GM12864 (cell line): Measurements from ENCODE around the gene DLGAP1.

ENCODE experiments used
- DNase-seq: peaks from one replicate; pipeline ENCODE4 v3.0.0-alpha.2; 2011; ENCODE audit warnings: low read depth
- H3K4me3 ChIP-seq: 2 replicates; pipeline ENCODE4 v1.5.1; 2011; ENCODE audit warnings: mild to moderate bottlenecking, low read depth, low read length, control low read depth
- TF ChIP-seq, protein P1 (sequence below): IDR thresholded peaks from 2 replicates; pipeline ENCODE4 v1.5.1; 2011; ENCODE audit warnings: low read depth, mild to moderate bottlenecking, moderate library complexity, low read length, control low read depth, inconsistent platforms; ENCODE audit errors: missing control alignments

DLGAP1 gene

DNA sequence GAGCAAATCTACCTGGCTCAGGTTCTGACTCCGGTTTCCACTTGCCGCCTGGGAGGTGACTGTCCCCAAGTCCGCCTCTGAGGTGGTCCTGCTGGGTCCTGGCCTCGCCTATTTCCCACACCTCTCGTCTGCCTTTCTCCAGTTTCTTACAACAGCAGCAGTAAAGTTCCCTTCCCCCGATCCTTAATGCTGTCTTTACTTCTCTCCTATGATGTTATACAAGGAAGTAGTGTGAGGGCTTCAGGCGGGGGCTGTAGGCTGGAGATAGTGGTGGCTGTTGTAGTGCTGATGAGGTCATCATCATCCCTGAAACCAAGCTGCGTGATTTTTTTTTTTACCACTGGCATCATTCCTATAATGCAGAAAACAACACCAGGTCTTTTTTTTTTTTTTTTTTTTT, 986.3 kb downstream of the DLGAP1 start:
- DNase-seq = no peak
- no peak overlapping the region for H3K4me3 ChIP-seq
- TF ChIP-seq, protein P1, sequence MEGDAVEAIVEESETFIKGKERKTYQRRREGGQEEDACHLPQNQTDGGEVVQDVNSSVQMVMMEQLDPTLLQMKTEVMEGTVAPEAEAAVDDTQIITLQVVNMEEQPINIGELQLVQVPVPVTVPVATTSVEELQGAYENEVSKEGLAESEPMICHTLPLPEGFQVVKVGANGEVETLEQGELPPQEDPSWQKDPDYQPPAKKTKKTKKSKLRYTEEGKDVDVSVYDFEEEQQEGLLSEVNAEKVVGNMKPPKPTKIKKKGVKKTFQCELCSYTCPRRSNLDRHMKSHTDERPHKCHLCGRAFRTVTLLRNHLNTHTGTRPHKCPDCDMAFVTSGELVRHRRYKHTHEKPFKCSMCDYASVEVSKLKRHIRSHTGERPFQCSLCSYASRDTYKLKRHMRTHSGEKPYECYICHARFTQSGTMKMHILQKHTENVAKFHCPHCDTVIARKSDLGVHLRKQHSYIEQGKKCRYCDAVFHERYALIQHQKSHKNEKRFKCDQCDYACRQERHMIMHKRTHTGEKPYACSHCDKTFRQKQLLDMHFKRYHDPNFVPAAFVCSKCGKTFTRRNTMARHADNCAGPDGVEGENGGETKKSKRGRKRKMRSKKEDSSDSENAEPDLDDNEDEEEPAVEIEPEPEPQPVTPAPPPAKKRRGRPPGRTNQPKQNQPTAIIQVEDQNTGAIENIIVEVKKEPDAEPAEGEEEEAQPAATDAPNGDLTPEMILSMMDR = no peak

DNA sequence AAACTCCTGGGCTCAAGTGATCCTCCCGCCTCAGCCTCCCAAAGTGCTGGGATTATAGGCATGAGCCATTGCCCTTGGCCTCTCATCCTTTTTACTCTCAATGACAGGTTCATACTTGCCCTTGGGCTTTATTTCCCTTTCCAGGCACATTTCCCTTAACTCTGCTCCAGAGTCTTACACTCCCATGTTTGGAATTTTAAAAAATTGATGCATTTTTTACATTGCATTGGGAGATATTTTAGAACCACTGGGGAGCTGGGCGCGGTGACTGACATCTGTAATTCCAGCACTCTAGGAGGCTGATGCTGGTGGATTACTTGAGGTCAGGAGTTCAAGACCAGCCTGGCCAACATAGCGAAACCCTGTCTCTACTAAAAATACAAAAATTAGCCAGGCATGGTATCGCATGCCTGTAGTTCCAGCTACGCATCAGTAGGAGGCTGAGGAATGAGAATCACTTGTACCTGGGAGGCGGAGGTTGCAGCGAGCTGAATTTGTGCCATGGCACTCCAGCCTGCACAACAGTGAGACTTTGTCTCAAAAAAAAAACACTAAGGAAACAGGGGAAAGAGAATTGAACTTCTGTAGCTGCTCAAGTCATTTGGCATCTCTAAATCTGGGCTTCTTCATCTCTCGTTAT, 986.9 kb downstream of the DLGAP1 start:
- TF ChIP-seq, protein P1 = no peak
- H3K4me3 ChIP-seq = no peak overlapping the region
- DNase-seq = no peak

DNA sequence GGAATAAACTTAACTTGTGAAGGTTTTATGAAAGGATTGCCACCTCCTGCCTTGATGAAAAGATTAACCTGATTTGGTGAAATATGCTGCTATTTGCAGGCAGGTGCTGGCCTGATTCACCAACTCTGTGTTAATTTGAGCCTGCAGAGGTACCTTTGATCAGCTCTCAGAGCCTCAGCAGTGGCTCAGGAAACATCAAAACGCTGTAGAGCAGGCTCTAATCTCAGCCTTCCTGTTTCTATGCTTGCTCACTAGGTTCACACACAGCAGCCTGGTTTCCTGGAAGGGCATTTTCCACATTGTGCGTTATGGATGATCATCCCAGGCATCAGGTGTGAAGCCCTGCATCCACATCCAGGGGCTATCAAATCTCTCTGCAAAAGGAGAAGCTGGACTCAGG, 988.2 kb downstream of the DLGAP1 start:
- no peak overlapping the region for H3K4me3 ChIP-seq
- TF ChIP-seq, protein P1 = no peak
- DNase-seq = no peak

DNA sequence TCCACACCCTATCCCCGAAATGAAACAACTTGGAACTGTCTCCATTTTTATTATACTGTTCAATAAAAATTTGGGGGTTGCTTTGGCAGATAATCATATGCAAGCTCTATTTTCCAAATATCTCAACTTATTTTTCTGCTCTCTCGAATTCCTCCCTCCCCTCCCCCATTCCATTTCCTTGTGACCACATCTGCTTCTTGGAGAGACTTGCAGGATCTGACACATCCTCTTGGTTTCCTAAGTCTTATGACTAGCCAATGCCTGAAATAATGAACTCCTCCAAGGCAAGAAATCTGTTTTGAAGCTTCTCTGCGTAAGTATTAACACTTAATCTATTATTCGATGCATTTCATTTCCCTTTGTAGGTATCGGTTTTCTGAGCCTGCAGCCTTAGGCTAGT, 989.1 kb downstream of the DLGAP1 start:
- H3K4me3 ChIP-seq = no peak overlapping the region
- TF ChIP-seq, protein P1 = no peak
- DNase-seq = no peak

DNA sequence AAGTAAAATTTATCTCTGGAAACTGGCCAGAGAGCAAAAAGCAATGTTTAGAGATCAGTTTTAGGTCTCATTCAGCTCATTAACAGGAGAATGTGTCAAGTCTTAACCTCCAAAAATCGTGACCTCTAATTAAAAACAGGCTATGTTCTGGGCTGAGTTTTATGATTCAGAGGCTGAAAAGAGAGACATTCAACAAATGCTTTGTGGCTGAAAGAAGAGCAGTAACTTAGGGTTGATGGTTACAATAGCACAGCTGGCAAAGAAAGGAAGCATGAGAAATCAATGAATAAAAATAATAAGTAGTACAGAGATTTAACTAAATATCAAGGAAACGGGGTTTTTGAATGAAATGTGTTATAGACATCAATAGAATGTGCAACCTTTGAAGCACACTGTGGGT, 992.1 kb downstream of the DLGAP1 start:
- TF ChIP-seq, protein P1 = no peak
- no peak for DNase-seq
- H3K4me3 ChIP-seq = no peak overlapping the region

DNA sequence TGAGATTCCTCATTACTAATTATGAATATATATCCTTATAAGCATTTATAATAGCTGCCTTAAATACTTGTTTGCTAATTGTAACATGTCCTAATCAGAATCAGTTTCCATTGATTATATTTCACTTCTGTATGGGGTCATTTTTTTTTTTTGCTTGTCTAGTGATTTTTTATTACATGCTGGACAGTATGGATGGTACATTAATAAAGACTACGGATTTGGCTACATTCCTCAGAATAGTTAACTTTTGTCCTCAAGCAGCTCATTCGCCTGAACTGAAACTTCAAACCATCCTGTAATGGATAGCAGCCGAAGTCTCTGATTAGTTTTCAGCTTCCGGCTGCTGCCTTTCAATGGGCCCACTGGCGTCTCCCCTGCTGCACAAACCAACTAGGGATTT, 993.4 kb downstream of the DLGAP1 start:
- TF ChIP-seq, protein P1 = no peak
- no peak overlapping the region for H3K4me3 ChIP-seq
- no peak for DNase-seq

DNA sequence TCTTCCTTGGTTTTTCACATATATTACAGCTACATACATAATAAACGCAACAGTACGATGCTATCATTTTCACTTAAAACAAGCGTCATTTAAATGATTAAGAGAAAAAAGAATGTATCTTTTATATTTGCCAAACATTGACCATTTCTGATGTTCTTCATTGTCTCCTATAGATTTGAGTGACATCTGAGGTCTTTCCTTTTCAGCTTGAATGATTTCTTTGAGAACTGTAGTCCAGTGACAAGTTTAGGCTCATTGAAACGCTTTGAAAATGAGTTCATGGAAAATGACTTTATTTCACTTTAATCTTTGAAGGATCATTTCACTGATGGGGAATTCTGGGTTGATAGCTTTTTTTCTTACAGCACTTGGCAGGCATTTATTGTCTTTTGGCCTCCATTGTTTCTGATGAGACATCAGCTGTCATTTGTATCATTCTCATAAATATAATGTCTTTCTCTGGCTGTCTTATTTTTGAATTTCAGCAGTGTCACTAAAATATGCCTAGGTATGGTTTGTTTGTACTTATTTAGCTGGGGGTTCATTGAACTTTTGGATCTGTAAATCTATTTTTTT, 994.2 kb downstream of the DLGAP1 start:
- DNase-seq = no peak

More for the DNA sequence above, 994.2 kb downstream of the DLGAP1 start:
- TF ChIP-seq, protein P1 = no peak
- no peak overlapping the region for H3K4me3 ChIP-seq
